ENCODE measurements around the gene COLEC11.

The COLEC11 gene

DNA sequence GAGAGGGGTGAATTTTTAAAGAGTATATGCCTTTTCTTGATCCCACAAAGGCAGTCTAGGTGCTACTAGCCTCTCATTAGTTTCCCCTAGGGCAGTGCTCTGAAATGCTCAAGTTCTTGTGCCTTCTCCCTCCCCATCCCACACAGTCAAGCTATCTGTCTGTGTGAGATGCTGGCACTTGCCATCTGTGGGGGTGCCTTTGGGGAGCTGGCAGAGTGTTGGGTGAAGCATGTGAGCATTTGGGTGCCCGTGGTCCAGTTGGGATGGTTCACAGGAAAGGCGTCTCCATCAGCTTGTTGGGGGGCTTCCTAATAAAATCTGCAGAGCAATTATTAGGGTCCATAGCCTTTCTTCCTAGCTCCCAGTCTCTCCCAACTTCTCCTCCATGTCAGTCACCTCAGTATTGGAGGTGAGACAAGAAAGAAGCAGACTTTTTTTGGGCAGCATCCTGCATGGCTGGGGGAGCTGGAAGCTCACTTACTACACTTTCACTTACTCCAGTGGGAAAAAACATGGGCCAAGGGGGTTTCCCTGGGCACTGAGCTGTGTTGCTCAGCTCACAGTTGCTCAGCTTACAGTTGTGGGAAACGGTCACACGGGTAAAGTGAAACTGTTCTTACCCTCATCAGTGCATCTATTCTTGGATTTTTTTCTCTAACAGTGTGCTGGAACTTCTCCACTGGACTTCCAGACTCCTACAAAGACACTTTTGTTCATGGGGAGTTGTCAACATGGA, 29.3 kb downstream of the COLEC11 start:
- no peaks in the 10 kb centered on the region for H3K4me1 ChIP-seq (ENCODE audit: control insufficient read depth in 1 of 2, insufficient read depth in 1 of 2, low read depth in 1 of 2, low read length in 1 of 2)
- H3K36me3 ChIP-seq, result no peaks in the 10 kb centered on the region
- H3K9me3 ChIP-seq, result no peaks in the 10 kb centered on the region
- H3K27me3 ChIP-seq, result no peaks in the 10 kb centered on the region
- no peak overlapping the region for H3K27ac ChIP-seq
- no peak overlapping the region for H3K4me3 ChIP-seq (ENCODE audit: low read depth in 1 of 2, low read length in 1 of 2)
- no peak for TF ChIP-seq CTCF (IDR thresholded peaks at IDR 0.05)

DNA sequence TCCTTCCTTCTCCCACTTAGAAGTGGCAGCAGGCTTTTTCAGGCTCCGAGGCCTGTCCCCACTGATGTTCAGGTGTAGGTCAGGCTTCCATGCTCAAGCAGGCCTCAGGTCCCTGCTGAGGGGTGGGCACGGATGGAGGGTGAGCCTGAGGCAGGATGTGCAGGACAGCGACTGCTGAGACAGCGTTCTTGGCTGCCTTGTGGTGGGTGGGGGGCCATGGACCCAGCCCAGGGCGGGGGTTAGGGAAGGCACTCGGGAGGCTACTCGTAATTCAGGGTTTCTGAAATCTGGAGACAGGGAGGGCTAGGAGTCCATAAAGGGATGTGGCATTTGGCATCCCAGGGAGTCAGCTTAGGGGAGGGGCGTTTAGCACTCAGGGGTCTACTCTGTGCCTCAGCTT, 30.3 kb downstream of the COLEC11 start:
- no peak for TF ChIP-seq CTCF (IDR thresholded peaks at IDR 0.05)
- Histone ChIP-seq H3K27ac (no peak overlapping the region), H3K9me3 (no peaks in the 10 kb centered on the region), H3K36me3 (no peaks in the 10 kb centered on the region), H3K4me3 (ENCODE audit: low read depth in 1 of 2, low read length in 1 of 2) (no peak overlapping the region), H3K27me3 (no peaks in the 10 kb centered on the region), H3K4me1 (ENCODE audit: control insufficient read depth in 1 of 2, insufficient read depth in 1 of 2, low read depth in 1 of 2, low read length in 1 of 2) (no peaks in the 10 kb centered on the region)

DNA sequence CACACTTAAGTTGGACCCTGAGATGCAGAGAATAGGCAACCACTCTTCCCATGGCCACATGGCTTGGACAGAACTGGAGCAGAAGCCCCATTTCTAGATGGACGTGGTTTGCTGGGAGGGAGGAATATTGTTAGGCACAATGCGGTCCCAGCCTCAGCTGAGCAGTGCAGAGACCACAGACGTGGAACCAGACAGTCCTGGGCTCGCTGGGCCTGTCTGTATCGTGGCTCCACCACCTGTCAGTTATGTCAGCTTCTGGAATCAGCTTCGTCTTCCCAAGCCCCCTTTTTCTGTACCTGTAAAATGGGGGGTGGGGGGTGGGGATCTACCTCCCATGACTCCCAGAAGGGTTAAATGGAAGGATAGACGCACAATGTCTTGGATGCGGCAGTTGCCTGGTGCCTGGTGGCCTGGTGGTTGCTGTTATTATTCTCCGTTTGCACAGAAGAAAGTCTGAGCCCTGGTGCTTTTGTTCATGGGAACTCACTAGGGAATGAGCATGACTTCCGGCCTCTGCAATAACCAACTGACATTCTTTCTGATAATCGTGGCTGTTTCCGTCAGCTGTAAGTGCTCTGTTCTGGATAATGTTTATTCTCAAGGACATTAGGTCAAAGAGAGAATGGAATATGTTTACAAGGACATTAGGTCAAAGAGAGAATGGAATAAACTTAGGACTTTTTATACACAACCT, 31.4 kb downstream of the COLEC11 start:
- Histone ChIP-seq H3K27ac (no peak overlapping the region), H3K4me3 (ENCODE audit: low read depth in 1 of 2, low read length in 1 of 2) (no peak overlapping the region), H3K4me1 (ENCODE audit: control insufficient read depth in 1 of 2, insufficient read depth in 1 of 2, low read depth in 1 of 2, low read length in 1 of 2) (no peaks in the 10 kb centered on the region), H3K36me3 (no peaks in the 10 kb centered on the region), H3K27me3 (no peaks in the 10 kb centered on the region), H3K9me3 (no peaks in the 10 kb centered on the region)
- TF ChIP-seq CTCF (IDR thresholded peaks at IDR 0.05), result no peak

DNA sequence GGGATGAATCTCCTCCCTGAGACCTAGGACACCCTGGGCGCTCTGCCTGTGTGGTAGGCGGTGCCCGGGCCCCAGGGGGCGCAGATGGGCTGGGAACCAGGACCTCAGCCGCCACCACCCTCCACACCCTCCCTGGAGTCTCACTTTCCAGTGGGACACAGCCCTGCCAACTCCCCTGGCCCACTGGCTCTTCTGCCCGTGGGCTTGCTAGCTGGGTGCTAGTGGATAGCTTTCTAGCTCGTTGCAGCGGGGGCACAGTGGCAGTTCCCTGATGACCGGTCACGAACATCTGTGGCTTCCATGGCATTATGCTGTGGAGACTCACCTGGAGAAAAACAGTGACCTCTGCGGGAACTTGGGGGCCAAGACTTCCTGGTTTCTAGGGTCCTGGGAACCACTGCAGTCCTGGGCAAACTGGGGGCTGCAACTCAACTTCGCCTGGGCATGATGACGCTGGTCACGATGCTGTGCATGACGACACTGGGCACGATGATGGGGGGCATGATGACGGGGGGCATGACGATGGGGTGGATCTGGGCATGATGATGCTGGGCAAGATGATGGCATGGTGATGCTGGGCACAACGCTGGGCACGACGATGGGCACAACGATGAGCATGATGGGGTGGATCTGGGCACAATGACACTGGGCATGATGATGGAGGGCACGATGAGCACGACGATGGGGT, 32.0 kb downstream of the COLEC11 start:
- Histone ChIP-seq H3K4me1 (ENCODE audit: control insufficient read depth in 1 of 2, insufficient read depth in 1 of 2, low read depth in 1 of 2, low read length in 1 of 2) (no peaks in the 10 kb centered on the region), H3K36me3 (no peaks in the 10 kb centered on the region), H3K27ac (no peak overlapping the region), H3K4me3 (ENCODE audit: low read depth in 1 of 2, low read length in 1 of 2) (no peak overlapping the region), H3K27me3 (no peaks in the 10 kb centered on the region), H3K9me3 (no peaks in the 10 kb centered on the region)
- no peak for TF ChIP-seq CTCF (IDR thresholded peaks at IDR 0.05)

- H3K27me3 ChIP-seq, result no peaks in the 10 kb centered on the region
- H3K4me3 ChIP-seq (ENCODE audit: low read depth in 1 of 2, low read length in 1 of 2), result no peak overlapping the region
- H3K36me3 ChIP-seq, result no peaks in the 10 kb centered on the region
- no peak overlapping the region for H3K27ac ChIP-seq
- no peaks in the 10 kb centered on the region for H3K4me1 ChIP-seq (ENCODE audit: control insufficient read depth in 1 of 2, insufficient read depth in 1 of 2, low read depth in 1 of 2, low read length in 1 of 2)
- no peak for TF ChIP-seq CTCF (IDR thresholded peaks at IDR 0.05)
- no peaks in the 10 kb centered on the region for H3K9me3 ChIP-seq
Observed at GRCh38 chr2:3627500-3628100, 32.7 kb downstream of the COLEC11 start.
